Heart right ventricle (tissue), 16 donors: ENCODE measurements around the gene C14orf93. TPM values are rescaled to one million over a fixed set of nuclear protein-coding genes. Genes with fewer than 3 reads are reported as not detected.

Experiments
- ATAC-seq, 8 donors: fragments of 200-7000 bp; cut with Tn5 transposase; one replicate each; pipeline ENCODE4 v1.9.1; 2020; ENCODE audit warnings: mild to moderate bottlenecking in 8 of 8, moderate library complexity in 8 of 8, moderate number of reproducible peaks in 1 of 8
- DNase-seq, 2 donors: peaks; one replicate each; pipeline ENCODE4 v3.0.0-alpha.2; 2020
- H3K27ac ChIP-seq, 10 donors: fragments of 200-600 bp; sonication (generic) in 2 of 10; one replicate each; pipeline versions ENCODE4 v1.5.0 to v1.8.0; 2020 to 2022; ENCODE audit warnings: mild to moderate bottlenecking in 3 of 10
- H3K27me3 ChIP-seq, 7 donors: fragments of 200-600 bp; one replicate each; pipeline ENCODE4 v1.8.0; 2021 to 2022; ENCODE audit warnings: mild to moderate bottlenecking in 2 of 7
- H3K36me3 ChIP-seq, 9 donors: fragments of 200-600 bp; sonication (generic) in 1 of 9; one replicate each; pipeline versions ENCODE4 v1.5.0 to v1.8.0; 2020 to 2022; ENCODE audit warnings: mild to moderate bottlenecking in 2 of 9
- H3K4me1 ChIP-seq, 9 donors: fragments of 200-600 bp; sonication (generic) in 1 of 9; one replicate each; pipeline versions ENCODE4 v1.5.0 to v1.8.0; 2020 to 2022; ENCODE audit warnings: mild to moderate bottlenecking in 4 of 9
- H3K4me3 ChIP-seq, 10 donors: fragments of 200-600 bp; sonication (generic) in 2 of 10; one replicate each; pipeline versions ENCODE4 v1.5.0 to v1.8.0; 2020 to 2022; ENCODE audit warnings: mild to moderate bottlenecking in 7 of 10, moderate library complexity in 2 of 10
- H3K9me3 ChIP-seq, 11 donors: fragments of 200-600 bp in 10 of 11; sonication (generic) in 2 of 11; one replicate each; pipeline versions ENCODE4 v1.5.0 to v1.8.0; 2013 to 2022; ENCODE audit warnings: mild to moderate bottlenecking in 2 of 11, control low read depth in 1 of 11, moderate library complexity in 1 of 11
- CTCF ChIP-seq, 9 donors: fragments of 200-600 bp; sonication (generic) in 2 of 9; IDR thresholded peaks; one replicate each; pipeline versions ENCODE4 v1.5.0 to v1.8.0; 2021 to 2022; ENCODE audit warnings: antibody characterized with exemption in 9 of 9, mild to moderate bottlenecking in 5 of 9, moderate library complexity in 1 of 9
- WGBS, 2 donors: extraction: QIAGEN DNeasy Blood & Tissue Kit; methylation state at CpG; one replicate each; pipeline ENCODE4 v1.1.7; 2013; ENCODE audit warnings: inconsistent platforms in 1 of 2; 5-methylcytosine and 5-hydroxymethylcytosine counted together
- intact Hi-C, 10 donors: fragments of 100-400 bp; cut with DNase I; formaldehyde crosslinking; loops; one replicate each; pipeline versions ENCODE4 v1.11.1 to v1.14.2; 2022
- polyA plus RNA-seq, 2 donors: library from polyadenylated mRNA; stranded (reverse); fragments of 200-250 nt; gene quantifications; one replicate each; pipeline ENCODE4 v1.2.3, GENCODE V29; 2013
- total RNA-seq, 10 donors: library from RNA; stranded (reverse); fragmentation: NEBNext Ultra II Directional in 3 of 10; extraction: Animal tissue kit (Norgen Biotek cat#: 25700) in 3 of 10; gene quantifications; one replicate each; pipeline versions ENCODE4 v1.2.1 to v1.2.4, GENCODE V29; 2021 to 2023
- donor health status: Arrhythmogenic right ventricular cardiomyopathy.
- donor health status: ischemic (EF 13 %, LVEDD 7.1; RV severe dilation, severe dysfunction).
- donor health status: healthy with polysubstance abuse.
- donor health status: DM: no; HTN: yes; CAD: no.
- donor health status: DM: no; HTN: no; CAD: no.
- donor health status: ischemic (EF 25% LVEDD 6.9; RV normal size, moderate dysfunction).
- donor health status: ischemic (EF 25% LVEDD 5.7; RV mildly dilated, moderate dysfunction).
- donor health status: healthy.
- donor health status: DM: yes; HTN: yes; CAD: no.
- donor health status: Ischemic cardiomyopathy.
- donor health status: ischemic (EF 35%, LVEDD 5.7; RV mildly dilated, moderate dysfunction).
- donor health status: nonischemic (EF 11% LVEDD 7.7; RV severe dilation, severe dysfunction).
- donor health status: DM: yes; HTN: yes; CAD: no.
- donor health status: PGD.
- donor health status: ischemic (EF 29% LVEDD 5.4; RV normal size, mild dysfunction).
- donor health status: nonischemic (EF 23%, LVEDD 6.1; RV moderate dilation, normal function).

The C14orf93 gene
- total and polyA plus RNA-seq, 12 donors = 3.2 to 6.7 (median 4.8) TPM

GRCh38 chr14:23021434-23021833 lies 11.5 kb upstream of the C14orf93 start:
- Histone ChIP-seq H3K4me3 (no peak overlapping the region), H3K36me3 (peaks cover 0 to 33% (median 0%) of the 10 kb centered on the region in 9 donors), H3K4me1 (peaks cover 0 to 9% (median 0%) of the 10 kb centered on the region in 9 donors), H3K9me3 (no peaks in the 10 kb centered on the region), H3K27ac (no peak overlapping the region), H3K27me3 (no peaks in the 10 kb centered on the region)
- no peak for DNase-seq
- no peak for ATAC-seq
- WGBS, 2 donors = 67 to 76% methylated on average over 9 of the region's 9 CpGs
- TF ChIP-seq CTCF (IDR thresholded peaks at IDR 0.05) = no peak
- intact Hi-C loops = no loop called here

- Histone ChIP-seq H3K36me3 (peaks cover 0 to 23% (median 0%) of the 10 kb centered on the region in 9 donors), H3K27me3 (no peaks in the 10 kb centered on the region), H3K4me3 (no peak overlapping the region), H3K27ac (no peak overlapping the region), H3K9me3 (no peaks in the 10 kb centered on the region), H3K4me1 (peaks cover 0 to 3% (median 0%) of the 10 kb centered on the region in 9 donors)
- ATAC-seq (no peak), DNase-seq (no peak)
- WGBS, 2 donors = 90 to 93% methylated on average over 7 of the region's 7 CpGs
- no peak for TF ChIP-seq CTCF (IDR thresholded peaks at IDR 0.05)
- intact Hi-C loops = no loop called here
These were observed 10.5 kb upstream of the C14orf93 start for GRCh38 chr14:23020143-23021128.

- intact Hi-C loops = no loop called here
- DNase-seq (no peak), ATAC-seq (no peak)
- H3K4me3 ChIP-seq = no peak overlapping the region
- H3K36me3 ChIP-seq = peaks cover 0 to 1% (median 0%) of the 10 kb centered on the region in 9 donors
- H3K4me1 ChIP-seq = no peaks in the 10 kb centered on the region
- no peaks in the 10 kb centered on the region for H3K27me3 ChIP-seq
- H3K9me3 ChIP-seq = no peaks in the 10 kb centered on the region
- H3K27ac ChIP-seq = no peak overlapping the region
- no peak for TF ChIP-seq CTCF (IDR thresholded peaks at IDR 0.05)
These were observed 8.2 kb upstream of the C14orf93 start for GRCh38 chr14:23018107-23018506.

GRCh38 chr14:23017091-23017490 lies 7.1 kb upstream of the C14orf93 start:
- no peak overlapping the region for H3K27ac ChIP-seq
- H3K4me1 ChIP-seq = no peaks in the 10 kb centered on the region
- no peaks in the 10 kb centered on the region for H3K36me3 ChIP-seq
- intact Hi-C loops = no loop called here
- WGBS, 2 donors = 85 to 91% methylated on average over 5 of the region's 5 CpGs
- H3K27me3 ChIP-seq = no peaks in the 10 kb centered on the region
- H3K9me3 ChIP-seq = no peaks in the 10 kb centered on the region
- DNase-seq (no peak), ATAC-seq (no peak)
- no peak for TF ChIP-seq CTCF (IDR thresholded peaks at IDR 0.05)
- no peak overlapping the region for H3K4me3 ChIP-seq
